Activated T-cell treated with anti-CD3 and anti-CD28 coated beads for 1 hour (primary cell): ENCODE results near the gene CC2D2A.

Experiments used
- DNase-seq: peaks from one replicate; pipeline ENCODE4 v3.0.0-alpha.2; 2020; ENCODE audit warnings: low read depth

Gene CC2D2A

DNA sequence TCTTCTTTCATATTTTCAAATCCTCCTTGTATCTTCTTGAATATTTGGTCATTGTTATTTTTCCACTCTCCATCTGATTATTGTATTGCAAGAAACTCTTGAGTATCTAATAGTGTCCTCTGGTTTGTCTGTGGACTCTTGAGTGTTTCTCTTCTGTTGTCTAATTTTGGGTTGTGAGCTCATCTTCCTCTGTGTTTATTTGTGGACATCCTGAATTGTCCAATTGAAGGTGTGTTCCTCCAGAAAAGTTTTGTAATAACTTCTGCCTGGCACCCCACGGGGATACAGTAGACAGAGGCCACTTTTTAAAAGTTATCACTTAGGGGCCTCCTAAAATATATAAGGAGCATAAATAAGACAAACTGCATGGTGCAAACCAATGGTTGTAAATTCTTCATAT lies 3.1 kb upstream of the CC2D2A start:
- no peak for DNase-seq

DNA sequence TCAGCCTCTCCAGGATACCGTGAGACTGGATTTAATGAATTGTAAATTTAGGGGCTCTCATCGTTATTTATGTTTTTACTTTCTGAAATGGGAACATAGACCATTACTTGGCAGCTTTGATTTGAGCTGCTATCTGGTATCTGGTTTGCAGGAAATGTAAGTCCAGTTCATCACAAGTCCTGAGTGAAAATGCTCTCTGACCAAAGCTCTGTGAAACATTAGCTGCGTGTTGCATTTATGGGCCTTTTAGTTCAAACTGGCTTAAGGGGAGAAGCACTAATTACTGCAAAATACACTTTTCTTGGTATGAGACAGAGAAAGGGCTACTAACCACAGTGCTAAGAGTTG lies 420 bp downstream of the CC2D2A start:
- DNase-seq, result no peak

DNA sequence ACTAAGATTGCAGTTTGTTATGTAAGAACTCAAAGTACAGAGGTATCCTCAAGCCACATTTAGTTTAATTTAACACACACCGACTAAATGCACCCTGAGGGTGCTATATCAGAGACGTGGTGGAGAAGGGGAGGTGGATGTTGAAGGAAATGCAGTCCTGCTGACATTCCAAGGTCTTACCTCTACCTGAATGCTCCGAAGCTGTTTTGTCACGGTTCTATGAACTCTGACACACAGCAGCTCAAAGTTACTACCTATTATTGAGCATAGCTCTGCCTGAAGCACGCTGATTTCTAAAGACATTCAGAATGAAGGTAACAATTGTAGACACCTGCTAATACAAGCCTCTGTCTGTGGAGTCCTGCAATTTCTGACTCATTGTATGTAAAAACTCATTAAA lies 6.7 kb downstream of the CC2D2A start:
- DNase-seq, result no peak

DNA sequence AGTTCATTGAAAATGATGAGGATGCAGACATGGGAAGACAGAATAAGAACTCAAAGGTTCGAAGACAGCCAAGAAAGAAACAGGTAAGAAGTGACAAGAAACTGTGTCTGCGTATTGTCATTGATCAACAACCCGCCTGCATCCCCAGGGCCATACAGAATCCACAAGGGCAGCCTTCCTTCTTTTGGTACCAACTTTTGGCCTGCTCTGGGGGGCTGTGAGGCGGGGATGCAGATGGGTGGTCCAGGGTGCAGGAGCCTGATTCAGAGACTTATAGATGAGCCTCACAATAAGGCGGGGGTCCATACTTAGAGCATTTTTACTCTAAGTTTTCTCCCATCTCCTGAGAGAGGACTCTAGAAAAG lies 9.0 kb downstream of the CC2D2A start:
- DNase-seq, result no peak

DNA sequence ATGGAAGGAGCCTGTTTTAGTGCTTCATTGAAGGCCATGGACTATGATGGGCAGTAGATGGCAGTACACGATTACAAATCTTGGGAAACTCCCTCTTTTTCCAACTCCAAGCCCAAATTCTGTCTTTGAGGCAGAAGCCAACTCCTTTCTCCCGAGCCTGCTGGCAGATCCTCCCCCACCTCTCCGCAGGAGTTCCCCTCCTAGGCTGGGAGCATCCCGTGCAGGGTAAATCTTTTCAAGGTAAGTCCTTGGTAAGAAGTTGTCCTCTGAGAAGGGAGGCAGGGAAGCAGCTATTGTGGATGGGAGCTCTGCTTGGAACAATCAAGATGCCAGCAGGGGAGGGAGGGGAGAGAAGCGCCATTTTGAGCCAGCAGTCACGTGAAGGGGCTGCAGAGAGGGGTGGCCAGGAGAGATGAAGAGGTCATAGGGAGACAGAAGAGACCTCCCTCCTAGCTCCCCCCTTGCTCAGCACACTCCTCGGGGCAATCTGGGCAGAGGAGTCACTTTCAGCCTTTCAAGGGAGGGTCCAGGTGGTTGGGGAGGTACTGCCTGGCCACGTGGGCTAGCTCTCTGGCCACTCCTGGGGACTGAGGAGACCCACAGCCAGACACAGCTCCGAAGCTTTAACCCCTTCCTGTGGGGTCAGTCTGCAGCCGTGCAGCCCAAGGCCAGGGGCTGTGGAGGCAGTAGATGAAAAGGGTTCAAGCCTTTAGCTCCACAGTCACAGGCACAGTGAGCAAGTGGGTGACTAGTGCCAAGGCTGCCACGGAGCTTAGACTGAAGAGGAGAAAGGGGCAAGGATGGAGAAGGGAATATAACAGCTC lies 9.6 kb downstream of the CC2D2A start:
- no peak for DNase-seq

DNA sequence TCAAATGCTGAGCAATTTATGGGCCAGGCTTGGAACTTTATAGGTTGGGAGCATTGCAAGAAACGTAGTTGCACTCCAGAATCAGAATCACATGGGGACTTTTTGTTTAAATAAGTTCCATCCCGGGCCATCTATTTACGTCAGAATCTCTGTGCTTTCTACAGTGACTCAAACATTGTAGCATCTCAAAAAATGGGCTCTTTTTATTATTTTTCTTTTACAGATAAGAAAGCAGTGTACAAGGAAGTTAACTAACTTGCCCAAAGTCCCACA lies 10.2 kb downstream of the CC2D2A start:
- no peak for DNase-seq

DNA sequence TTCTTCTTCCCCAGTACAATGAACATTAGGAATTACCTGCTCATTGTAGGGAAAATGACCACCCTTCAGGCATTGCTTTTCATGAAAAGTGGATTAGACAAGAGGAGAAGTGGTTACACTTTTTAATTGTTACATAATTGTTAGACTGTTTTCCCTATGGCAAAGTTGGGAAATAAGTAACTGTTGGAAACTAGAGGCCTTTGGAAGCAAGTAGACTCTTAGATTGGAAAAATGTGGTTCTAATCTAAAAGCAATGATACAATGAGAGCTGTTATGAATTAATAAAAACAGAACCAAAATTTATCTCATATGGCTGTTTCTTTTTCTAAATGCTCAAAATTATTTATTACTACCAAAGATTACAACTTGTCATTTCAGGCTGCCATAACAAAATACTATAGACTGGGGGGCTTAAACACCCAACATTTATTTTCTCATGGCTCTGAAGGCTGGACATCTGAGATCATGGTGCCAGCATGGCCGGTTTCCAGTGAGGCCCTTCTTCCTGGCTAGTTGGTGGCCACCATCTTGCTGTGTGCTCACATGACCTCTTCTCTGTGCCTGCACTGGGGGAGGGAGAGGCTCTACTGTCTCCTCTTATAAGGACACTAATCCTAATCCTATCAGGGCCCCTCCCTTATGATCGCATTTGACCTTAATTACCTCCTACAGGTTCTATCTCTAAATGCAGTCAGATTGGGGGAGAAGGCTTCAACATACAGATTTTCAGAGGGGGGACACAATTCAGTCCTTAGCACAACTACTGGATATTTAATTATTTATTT lies 12.5 kb downstream of the CC2D2A start:
- no peak for DNase-seq

DNA sequence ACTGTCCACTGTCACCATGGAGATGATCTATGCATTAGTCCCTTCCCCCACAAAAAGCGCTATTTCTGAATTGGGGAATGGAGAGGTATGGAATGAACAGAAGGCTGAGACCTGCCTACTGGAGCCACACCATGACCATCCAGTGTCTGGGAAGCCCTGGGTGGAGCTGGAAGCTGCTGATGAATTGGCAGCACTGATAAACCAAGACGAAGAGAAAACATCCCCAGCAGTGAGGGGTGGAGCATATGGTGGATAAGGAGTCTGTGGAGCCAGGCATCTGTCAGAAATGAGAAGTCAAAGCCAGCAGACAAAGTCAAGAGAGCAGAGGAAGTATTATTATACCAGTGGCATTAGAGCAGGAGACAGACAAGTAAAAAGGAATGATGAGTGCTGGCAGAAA lies 13.2 kb downstream of the CC2D2A start:
- no peak for DNase-seq

DNA sequence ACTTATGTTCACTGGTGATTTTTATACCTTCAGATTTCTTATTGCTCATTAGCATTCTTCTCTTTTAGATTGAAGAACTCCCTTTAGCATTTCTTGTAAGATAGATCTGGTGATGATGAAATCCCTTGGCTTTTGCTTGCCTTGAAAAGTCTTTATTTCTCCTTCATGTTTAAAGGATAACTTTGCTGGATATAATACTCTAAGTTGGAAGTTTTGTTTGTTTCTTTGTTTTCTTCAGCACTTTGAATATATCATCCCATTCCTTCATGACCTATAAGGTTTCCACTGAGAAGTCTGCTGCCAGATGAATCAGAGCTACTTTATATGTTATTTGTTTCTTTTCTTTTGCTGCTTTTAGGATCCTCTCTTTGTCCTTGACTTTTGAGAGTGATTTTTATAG lies 18.5 kb downstream of the CC2D2A start:
- DNase-seq, result no peak

DNA sequence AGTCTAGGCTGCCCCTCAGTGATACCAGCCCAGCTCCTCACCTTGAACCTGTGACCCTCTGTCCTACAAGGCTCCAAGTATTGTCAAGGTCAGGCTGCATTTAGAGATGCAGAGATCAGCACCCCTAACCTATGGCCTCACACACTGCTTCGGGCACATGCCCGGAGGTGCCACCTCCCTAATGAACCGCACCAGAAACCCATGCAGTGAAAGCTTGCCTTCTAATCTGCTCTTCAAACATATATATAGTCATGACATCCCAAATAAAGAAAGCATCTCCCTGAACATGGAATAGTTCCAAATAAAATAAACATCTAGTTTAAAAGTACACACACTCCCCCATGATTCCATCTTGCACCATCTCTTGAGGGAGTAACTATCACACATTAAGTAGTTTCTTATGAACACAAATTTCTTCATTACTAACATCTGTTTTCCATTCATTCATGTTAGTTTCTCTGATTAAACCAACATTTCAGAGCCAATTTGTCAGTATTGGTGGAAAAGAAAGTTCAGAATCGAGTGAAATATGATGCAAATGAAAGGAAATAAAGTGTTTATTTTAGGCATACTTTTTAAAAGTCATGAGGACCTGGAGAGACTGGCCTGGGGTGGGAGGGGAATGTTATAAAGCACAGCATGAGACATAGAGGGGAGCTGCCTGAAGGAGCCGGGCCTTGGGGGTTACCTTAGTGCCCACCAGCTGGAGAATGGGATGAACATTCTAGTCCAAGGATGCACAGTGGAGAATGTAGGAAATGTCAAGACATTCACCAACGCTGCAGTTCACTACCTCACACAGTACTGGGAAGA lies 19.2 kb downstream of the CC2D2A start:
- DNase-seq, result no peak

DNA sequence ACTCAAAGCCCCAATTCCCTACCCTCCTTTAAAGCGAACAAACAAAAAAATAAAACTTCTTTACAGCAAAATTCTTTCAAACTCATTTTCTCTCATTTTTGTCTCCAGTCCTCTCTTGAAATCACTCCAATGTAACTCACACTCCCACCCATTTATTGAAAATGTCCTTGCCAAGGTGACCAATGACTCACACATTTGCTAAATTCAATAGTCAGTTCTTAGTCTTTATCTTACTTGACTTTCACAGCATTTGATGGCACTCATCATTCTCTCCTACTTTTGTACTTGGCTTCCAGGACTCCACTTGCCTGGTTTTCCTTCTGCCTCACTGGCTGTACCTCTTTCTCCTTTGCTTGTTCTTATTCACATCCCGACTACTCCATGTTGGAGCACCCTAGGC lies 19.9 kb downstream of the CC2D2A start:
- no peak for DNase-seq

DNA sequence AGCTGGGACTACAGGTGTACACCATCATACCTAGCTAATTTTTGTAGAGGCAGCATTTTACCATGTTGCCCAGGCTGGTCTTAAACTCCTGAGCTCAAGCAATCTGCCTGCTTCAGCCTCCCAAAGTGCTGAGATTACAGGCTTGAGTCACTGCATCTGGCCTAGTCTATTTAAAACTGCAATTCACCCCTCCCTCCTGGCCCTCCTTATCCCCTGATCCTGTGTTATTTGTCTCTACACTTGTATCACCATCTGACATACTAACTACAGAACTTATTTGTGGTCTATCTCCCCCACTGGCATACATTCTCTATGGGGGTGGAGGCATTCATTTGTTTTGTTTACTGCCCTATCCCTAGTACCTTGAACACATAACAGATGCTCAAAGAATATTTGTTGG lies 23.7 kb downstream of the CC2D2A start:
- DNase-seq, result no peak

DNA sequence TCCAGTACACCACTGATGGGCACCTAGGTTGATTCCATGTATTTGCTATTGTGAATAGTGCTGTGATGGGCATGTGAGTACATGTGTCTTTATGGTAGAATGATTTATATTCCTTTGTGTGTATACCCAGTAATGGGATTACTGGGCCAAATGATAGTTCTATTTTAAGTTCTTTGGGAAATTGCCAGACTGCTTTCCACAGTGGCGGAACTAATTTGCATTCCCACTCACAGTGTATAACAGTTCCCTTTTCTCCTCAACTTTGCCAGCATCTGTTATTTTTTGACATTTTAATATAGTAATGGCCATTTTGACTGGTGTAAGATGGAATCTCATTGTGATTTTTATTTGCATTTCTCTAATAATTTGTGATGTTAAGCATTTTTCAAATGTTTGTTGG lies 25.9 kb downstream of the CC2D2A start:
- no peak for DNase-seq

DNA sequence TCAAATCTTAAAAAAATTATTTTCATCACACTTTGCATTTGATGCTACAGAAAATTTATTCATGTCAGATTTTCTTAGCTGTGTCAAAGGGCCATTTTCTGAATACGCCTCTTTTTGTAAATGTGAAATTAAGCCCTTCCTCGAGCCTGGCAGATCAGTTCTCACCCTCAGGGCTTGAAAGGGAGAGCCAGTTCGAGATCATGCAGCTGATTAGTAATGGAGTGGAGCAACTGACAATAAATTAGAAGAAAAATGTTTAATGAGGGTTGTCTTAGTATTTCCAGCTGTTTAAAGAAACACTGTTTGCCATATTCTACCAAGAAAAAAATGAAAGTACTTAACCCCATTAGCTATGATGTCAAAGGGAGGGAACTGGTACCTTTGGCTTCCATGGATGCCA lies 28.7 kb downstream of the CC2D2A start:
- no peak for DNase-seq

DNA sequence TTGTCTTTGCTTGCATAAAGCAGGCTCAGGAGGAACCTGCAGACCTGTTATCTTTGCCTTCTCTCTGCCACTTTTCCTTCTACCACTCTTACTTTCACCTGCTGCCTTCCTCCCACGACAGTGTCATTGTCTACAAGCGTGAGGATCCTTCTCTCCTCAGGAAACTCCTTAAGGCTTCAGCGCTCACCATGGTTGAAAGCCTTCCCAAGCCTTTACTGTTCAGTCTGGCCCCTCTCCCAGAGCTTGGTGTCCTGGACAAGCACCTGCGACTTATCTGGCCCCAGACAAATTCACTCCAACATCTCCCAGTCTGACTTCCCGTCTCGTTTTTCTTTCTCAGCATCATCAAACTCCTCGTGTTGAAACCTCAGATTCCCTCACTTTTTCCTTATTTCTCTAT lies 31.0 kb downstream of the CC2D2A start:
- no peak for DNase-seq

DNA sequence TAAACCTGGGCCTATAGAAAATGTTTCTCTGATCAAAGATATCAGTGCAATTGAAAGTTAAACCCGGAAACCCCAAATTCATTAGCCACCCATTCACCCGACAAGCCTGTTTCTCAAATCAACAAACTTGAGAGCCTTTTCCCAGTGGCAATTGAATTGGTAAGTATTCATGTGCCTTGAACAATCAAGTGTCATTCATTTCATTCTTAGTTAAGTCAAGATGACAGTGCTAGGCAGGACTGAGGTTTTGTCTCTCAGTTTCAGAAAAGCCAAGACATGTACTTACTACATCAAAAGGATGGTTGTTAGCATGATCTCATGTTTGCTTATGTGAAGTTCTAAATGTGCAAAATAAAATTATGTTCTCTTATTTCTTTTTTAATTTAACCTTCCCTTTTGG lies 32.3 kb downstream of the CC2D2A start:
- DNase-seq, result no peak

DNA sequence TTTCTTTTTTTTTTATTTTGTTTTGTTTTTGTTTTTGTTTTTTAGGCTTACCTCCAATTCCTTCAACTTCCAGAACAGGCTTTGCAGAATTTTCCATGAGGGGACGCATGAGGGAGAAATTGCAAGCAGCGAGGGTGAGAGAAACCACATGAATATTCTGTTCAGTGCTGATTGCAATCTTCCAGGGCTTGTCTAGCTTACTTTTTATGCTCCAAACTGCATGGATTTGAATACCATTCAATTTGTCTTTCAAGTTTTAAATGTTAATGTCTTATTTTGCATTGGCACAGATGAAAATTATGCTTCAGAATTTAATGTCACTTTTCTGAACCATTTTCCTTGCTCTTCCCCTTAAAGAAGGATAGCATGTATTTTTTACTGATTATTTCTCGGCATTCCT lies 32.7 kb downstream of the CC2D2A start:
- DNase-seq, result no peak

DNA sequence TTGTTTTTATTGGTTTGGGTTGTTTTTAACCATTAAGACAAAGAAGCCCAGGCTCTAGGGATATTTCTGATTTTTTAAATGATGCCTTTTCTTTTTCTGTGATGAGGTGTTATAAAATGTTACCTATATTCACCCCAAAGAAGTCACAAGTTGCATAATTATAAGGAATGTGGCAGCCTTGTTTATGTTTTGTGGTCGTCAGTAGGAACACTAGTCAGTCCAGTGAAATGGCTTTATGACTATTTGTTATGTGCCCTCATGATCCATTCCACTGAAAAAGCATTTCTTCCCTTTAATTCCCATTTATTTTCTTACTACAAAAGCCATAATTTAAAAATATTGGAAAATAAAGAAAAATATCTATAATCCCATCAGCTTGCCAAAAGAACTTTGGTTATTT lies 34.4 kb downstream of the CC2D2A start:
- no peak for DNase-seq

DNA sequence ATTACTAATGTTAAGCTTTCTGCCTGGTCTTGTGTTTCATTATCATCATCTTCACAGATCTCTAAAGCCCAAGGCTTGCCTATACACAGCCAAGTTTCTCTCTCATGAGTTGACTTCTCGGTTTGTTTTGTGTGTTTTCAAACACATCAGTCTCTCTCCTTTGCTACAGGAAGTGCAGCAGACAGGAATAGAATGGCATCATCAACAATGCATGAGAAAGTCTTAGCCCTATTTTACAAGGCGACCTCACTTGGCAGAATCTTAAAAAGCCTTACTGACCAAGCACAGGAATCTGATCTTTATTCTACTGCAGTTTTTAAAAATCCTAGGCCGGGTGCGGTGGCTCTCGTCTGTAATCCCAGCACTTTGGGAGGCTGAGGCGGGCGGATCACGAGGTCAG lies 36.8 kb downstream of the CC2D2A start:
- DNase-seq, result no peak

DNA sequence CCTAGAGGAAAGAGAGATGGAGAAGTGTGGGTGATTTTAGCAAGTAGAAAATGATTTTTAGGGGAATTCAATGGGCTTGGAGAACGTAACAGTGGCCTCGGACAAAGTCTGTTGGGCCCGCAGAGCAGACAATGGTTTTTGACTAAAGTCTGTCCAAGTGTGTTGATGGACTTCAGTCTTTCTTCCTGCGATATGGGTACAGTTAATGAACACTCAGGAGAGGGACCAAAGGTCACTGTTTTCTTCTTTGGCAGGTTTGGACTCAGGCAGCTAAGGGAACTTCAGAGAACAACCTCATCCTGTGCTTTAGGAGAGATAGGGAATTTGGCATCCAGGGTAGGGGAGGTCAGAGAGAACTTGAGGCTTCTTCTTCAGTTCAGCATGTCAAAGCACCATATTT lies 38.0 kb downstream of the CC2D2A start:
- DNase-seq, result no peak

DNA sequence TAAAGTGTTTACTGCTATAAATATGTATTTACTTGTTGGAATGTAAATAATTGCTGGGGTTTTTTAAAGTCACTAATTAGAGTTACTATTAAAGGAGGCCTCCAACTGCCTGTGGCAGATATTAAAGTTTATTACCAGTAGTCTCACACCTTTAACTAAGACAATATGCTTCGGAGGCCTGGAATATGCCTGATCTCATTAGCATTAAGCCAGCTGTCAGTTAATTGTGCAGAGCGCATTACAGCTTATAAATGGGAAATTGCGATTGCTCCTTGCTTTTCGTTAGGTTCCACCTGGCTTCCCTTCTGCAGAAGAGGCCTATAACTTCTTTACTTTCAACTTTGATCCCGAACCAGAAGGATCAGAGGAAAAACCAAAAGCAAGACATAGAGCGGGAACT lies 41.3 kb downstream of the CC2D2A start:
- no peak for DNase-seq

DNA sequence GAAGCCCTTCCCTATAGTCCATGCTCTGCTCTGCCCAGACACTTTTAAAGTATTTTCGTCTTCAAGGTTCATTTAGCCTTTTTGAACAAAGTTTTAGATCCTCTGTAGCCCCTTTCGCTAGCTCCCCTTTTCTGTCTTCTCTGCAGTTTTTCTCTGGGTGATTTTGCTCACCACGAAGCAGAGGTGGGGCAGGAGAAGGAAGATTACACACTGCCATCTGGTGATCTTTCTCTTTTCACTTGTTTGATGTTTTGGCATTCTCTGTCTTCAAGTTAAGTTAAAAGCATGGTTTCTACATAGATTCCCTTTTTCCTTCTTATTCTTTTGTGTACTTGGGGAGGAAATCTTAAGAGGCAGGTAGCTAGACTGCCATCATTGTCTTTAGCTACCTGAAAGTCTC lies 43.9 kb downstream of the CC2D2A start:
- DNase-seq, result no peak

DNA sequence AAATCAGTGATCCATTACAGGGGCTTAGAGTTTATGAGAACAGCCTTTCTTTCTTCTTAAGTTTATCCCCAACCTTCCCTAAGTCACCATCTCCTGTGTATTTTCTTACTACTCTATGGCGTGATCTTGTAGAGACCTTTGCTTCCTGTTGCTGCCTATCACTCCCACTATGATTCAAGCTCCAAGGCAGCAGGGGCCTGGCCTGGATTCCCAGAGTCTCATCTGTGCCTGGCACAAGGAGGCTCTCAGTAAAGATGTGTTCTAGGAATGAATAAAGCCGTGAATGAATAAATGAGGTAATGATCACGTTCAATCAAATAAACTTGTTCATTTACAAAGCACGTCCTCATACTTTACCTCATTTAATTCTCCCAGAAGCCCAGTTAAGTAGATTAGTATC lies 45.4 kb downstream of the CC2D2A start:
- DNase-seq, result no peak
